DOHH2 (cell line): ENCODE data around the gene ALS2CL.

Experiments
- H3F3A ChIP-seq: fragments of 200-600 bp; sonication (generic), shearing (Covaris generic); 2 replicates; pipeline ENCODE4 v1.6.0; 2016; ENCODE audit warnings: antibody characterized with exemption, mild to moderate bottlenecking; ENCODE audit not compliant: control insufficient read depth, insufficient read depth
- H3K27ac ChIP-seq: fragments of 200-600 bp; sonication (generic); 2 replicates; pipeline ENCODE4 v1.5.1; 2014; ENCODE audit warnings: low read depth, mild to moderate bottlenecking, low read length, moderate library complexity
- H3K27me3 ChIP-seq: fragments of 200-600 bp; sonication (generic); 2 replicates; pipeline ENCODE4 v1.6.1; 2014; ENCODE audit warnings: mild to moderate bottlenecking, low read length, mixed read lengths; ENCODE audit not compliant: control insufficient read depth
- H3K36me3 ChIP-seq: fragments of 200-600 bp; sonication (generic); 2 replicates; pipeline ENCODE4 v1.6.1; 2014; ENCODE audit warnings: mild to moderate bottlenecking, low read length, moderate library complexity, mixed read lengths; ENCODE audit not compliant: control insufficient read depth
- H3K4me1 ChIP-seq: fragments of 200-600 bp; sonication (generic); 2 replicates; pipeline ENCODE4 v1.6.1; 2014; ENCODE audit warnings: mild to moderate bottlenecking, low read length, mixed read lengths; ENCODE audit not compliant: control insufficient read depth
- H3K4me2 ChIP-seq: fragments of 200-600 bp; sonication (generic); 2 replicates; pipeline ENCODE4 v1.6.0; 2014; ENCODE audit warnings: mild to moderate bottlenecking, low read length, moderate library complexity
- H3K4me3 ChIP-seq: fragments of 200-600 bp; sonication (generic); 2 replicates; pipeline ENCODE4 v1.5.1; 2014; ENCODE audit warnings: mild to moderate bottlenecking, low read length, mixed read lengths
- H3K79me2 ChIP-seq: fragments of 200-600 bp; sonication (generic); 2 replicates; pipeline ENCODE4 v1.6.1; 2014; ENCODE audit warnings: mild to moderate bottlenecking, low read length, mixed read lengths; ENCODE audit not compliant: control insufficient read depth
- H3K9me2 ChIP-seq: fragments of 200-600 bp; sonication (generic); replicated peaks from 2 replicates; pipeline ENCODE4 v1.6.1; 2014; ENCODE audit warnings: mild to moderate bottlenecking, low read length, mixed read lengths; ENCODE audit not compliant: control insufficient read depth
- H3K9me3 ChIP-seq: fragments of 200-600 bp; sonication (generic); 2 replicates; pipeline ENCODE4 v1.6.1; 2014; ENCODE audit warnings: antibody characterized with exemption, low read length, mixed read lengths; ENCODE audit not compliant: control insufficient read depth, insufficient read depth
- H4K20me1 ChIP-seq: fragments of 200-600 bp; sonication (generic); 2 replicates; pipeline ENCODE4 v1.6.0; 2014; ENCODE audit warnings: low read depth, mild to moderate bottlenecking, antibody characterized with exemption, low read length, moderate library complexity; ENCODE audit not compliant: control insufficient read depth, insufficient read depth
- CTCF ChIP-seq: fragments of 200-600 bp; sonication (generic); IDR thresholded peaks from one replicate; pipeline ENCODE4 v1.5.1; 2014; ENCODE audit warnings: antibody characterized with exemption, mild to moderate bottlenecking, low read depth, low read length; ENCODE audit not compliant: poor library complexity, severe bottlenecking
- EZH2phosphoT487 ChIP-seq: fragments of 200-600 bp; sonication (generic); IDR thresholded peaks from 2 replicates; pipeline ENCODE4 v1.6.1; 2017; ENCODE audit warnings: borderline replicate concordance, mild to moderate bottlenecking, antibody characterized with exemption, low read length, moderate library complexity, mixed read lengths

ALS2CL gene

GRCh38 chr3:46709157-46709654, 15.7 kb upstream of the ALS2CL start:
- H3K27me3 ChIP-seq, result no peaks in the 10 kb centered on the region
- TF ChIP-seq EZH2phosphoT487, result no peak
- no peak for TF ChIP-seq CTCF

GRCh38 chr3:46708401-46709156, 15.1 kb upstream of the ALS2CL start:
- Histone ChIP-seq H3K79me2 (no peaks in the 10 kb centered on the region), H3K4me2 (no peak overlapping the region), H3K36me3 (no peaks in the 10 kb centered on the region), H4K20me1 (no peaks in the 10 kb centered on the region), H3K4me1 (no peaks in the 10 kb centered on the region), H3K9me3 (no peaks in the 10 kb centered on the region), H3F3A (no peaks in the 10 kb centered on the region), H3K27me3 (no peaks in the 10 kb centered on the region), H3K9me2 (no peaks in the 10 kb centered on the region), H3K4me3 (no peak overlapping the region), H3K27ac (no peak overlapping the region)
- TF ChIP-seq EZH2phosphoT487 (no peak), CTCF (no peak)

More at GRCh38 chr3:46709157-46709654, 15.7 kb upstream of the ALS2CL start:
- Histone ChIP-seq H4K20me1 (no peaks in the 10 kb centered on the region), H3K4me3 (no peak overlapping the region), H3K27ac (no peak overlapping the region), H3K9me3 (no peaks in the 10 kb centered on the region), H3K36me3 (no peaks in the 10 kb centered on the region), H3F3A (no peaks in the 10 kb centered on the region), H3K79me2 (no peaks in the 10 kb centered on the region), H3K4me1 (no peaks in the 10 kb centered on the region), H3K9me2 (no peaks in the 10 kb centered on the region), H3K4me2 (no peak overlapping the region)

GRCh38 chr3:46707601-46708011, 14.1 kb upstream of the ALS2CL start:
- Histone ChIP-seq H3K9me3 (no peaks in the 10 kb centered on the region), H3K27me3 (no peaks in the 10 kb centered on the region), H3K4me1 (no peaks in the 10 kb centered on the region), H3K4me2 (no peak overlapping the region), H3K36me3 (no peaks in the 10 kb centered on the region), H3K79me2 (no peaks in the 10 kb centered on the region), H4K20me1 (no peaks in the 10 kb centered on the region), H3F3A (no peaks in the 10 kb centered on the region), H3K4me3 (no peak overlapping the region), H3K27ac (no peak overlapping the region), H3K9me2 (no peaks in the 10 kb centered on the region)
- TF ChIP-seq EZH2phosphoT487 (no peak), CTCF (no peak)
